Esophagus muscularis mucosa (tissue), 4 donors: ENCODE data around the gene EPC1.
"Not testable (repeated sequence)": the region's sequence is repeated elsewhere in the genome, so short reads cannot be mapped to it uniquely, and the experiment has no call there.

Experiments
- CTCF ChIP-seq, 3 experiments: fragments of 200-600 bp in 2 of 3; fragments of 450-650 bp in 1 of 3; sonication (generic) in 2 of 3; IDR thresholded peaks; one replicate each; pipeline ENCODE4 v1.5.1; 2017 to 2019; ENCODE audit warnings: antibody characterized with exemption in 3 of 3, mild to moderate bottlenecking in 2 of 3, moderate library complexity in 1 of 3
- EP300 ChIP-seq: sonication (generic); formaldehyde crosslinking; IDR thresholded peaks from one replicate; pipeline ENCODE4 v1.6.1; 2017; ENCODE audit warnings: antibody characterized with exemption
- POLR2A ChIP-seq: fragments of 450-650 bp; IDR thresholded peaks from one replicate; pipeline ENCODE4 v1.6.1; 2017; ENCODE audit warnings: antibody characterized with exemption, moderate library complexity, mild to moderate bottlenecking, low read depth
- POLR2AphosphoS5 ChIP-seq, 2 donors: sonication (generic); formaldehyde crosslinking; IDR thresholded peaks; one replicate each; pipeline ENCODE4 v1.6.1; 2017; ENCODE audit warnings: antibody characterized with exemption in 2 of 2

GRCh38 chr10:32365404-32365803 is 18.4 kb upstream of the EPC1 start:
- TF ChIP-seq CTCF (IDR thresholded peaks at IDR 0.05); POLR2AphosphoS5 (IDR thresholded peaks at IDR 0.05); EP300; POLR2A: not testable (repeated sequence)
